Lower lobe of right lung (tissue), 2 donors: ENCODE results near the gene UBA52. TPM values are rescaled to one million over a fixed set of nuclear protein-coding genes. Genes with fewer than 3 reads are reported as not detected.

Experiments used
- ATAC-seq, 2 donors: fragments of 200-7000 bp; cut with Tn5 transposase; one replicate each; pipeline ENCODE4 v1.9.1; 2020 to 2022; ENCODE audit warnings: mild to moderate bottlenecking in 2 of 2, moderate library complexity in 2 of 2
- DNase-seq: peaks from one replicate; pipeline ENCODE4 v3.0.0-alpha.2; 2020
- H3K27ac ChIP-seq: fragments of 200-600 bp; one replicate; pipeline ENCODE4 v1.8.0; 2022
- H3K27me3 ChIP-seq: fragments of 200-600 bp; one replicate; pipeline ENCODE4 v1.8.0; 2022; ENCODE audit warnings: low read depth
- H3K36me3 ChIP-seq: fragments of 200-600 bp; one replicate; pipeline ENCODE4 v1.8.0; 2022; ENCODE audit warnings: mild to moderate bottlenecking
- H3K4me1 ChIP-seq: fragments of 200-600 bp; one replicate; pipeline ENCODE4 v1.8.0; 2022
- H3K4me3 ChIP-seq: fragments of 200-600 bp; one replicate; pipeline ENCODE4 v1.8.0; 2022; ENCODE audit warnings: mild to moderate bottlenecking
- H3K9me3 ChIP-seq: fragments of 200-600 bp; one replicate; pipeline ENCODE4 v1.8.0; 2022
- CTCF ChIP-seq: fragments of 200-600 bp; IDR thresholded peaks from one replicate; pipeline ENCODE4 v1.8.0; 2022; ENCODE audit warnings: antibody characterized with exemption, mild to moderate bottlenecking
- intact Hi-C: fragments of 100-400 bp; cut with DNase I; formaldehyde crosslinking; loops from one replicate; pipeline ENCODE4 v1.11.0; 2022
- total RNA-seq: library from RNA; stranded (reverse); fragmentation: NEBNext Ultra II Directional; extraction: Animal tissue kit (Norgen Biotek cat#: 25700); gene quantifications from one replicate; pipeline ENCODE4 v1.2.1, GENCODE V29; 2021
- donor health status: DM: no; HTN: yes; CAD: no; lungs with severe emphysema.

Gene UBA52
- total RNA-seq, 1 donor from 2014 or later, result 884 TPM

GRCh38 chr19:18613589-18614234, 42.1 kb downstream of the UBA52 start:
- ATAC-seq (no peak), DNase-seq (no peak)
- Histone ChIP-seq H3K36me3 (no peaks in the 10 kb centered on the region), H3K9me3 (no peaks in the 10 kb centered on the region), H3K4me3 (no peak overlapping the region), H3K27ac (no peak overlapping the region), H3K27me3 (peaks cover 79% of the 10 kb centered on the region), H3K4me1 (peaks cover 38% of the 10 kb centered on the region)
- TF ChIP-seq CTCF, result no peak
- intact Hi-C loops, result no loop called here

- DNase-seq, result no peak
- peaks cover 22% of the 10 kb centered on the region for H3K4me1 ChIP-seq
- TF ChIP-seq CTCF, result no peak
- no peak overlapping the region for H3K4me3 ChIP-seq
- peaks cover 56% of the 10 kb centered on the region for H3K27me3 ChIP-seq
- no peaks in the 10 kb centered on the region for H3K9me3 ChIP-seq
- H3K36me3 ChIP-seq, result no peaks in the 10 kb centered on the region
- no peak for ATAC-seq
- intact Hi-C loops, result no loop called here
- H3K27ac ChIP-seq, result no peak overlapping the region
These were observed 44.4 kb downstream of the UBA52 start for GRCh38 chr19:18616023-18616422.

GRCh38 chr19:18617562-18617961, 45.9 kb downstream of the UBA52 start:
- H3K27ac ChIP-seq, result no peak overlapping the region
- H3K4me1 ChIP-seq, result peaks cover 7% of the 10 kb centered on the region
- ATAC-seq (no peak), DNase-seq (no peak)
- intact Hi-C loops, result no loop called here
- no peak overlapping the region for H3K4me3 ChIP-seq
- no peaks in the 10 kb centered on the region for H3K36me3 ChIP-seq
- TF ChIP-seq CTCF, result no peak
- H3K27me3 ChIP-seq, result peaks cover 41% of the 10 kb centered on the region
- H3K9me3 ChIP-seq, result no peaks in the 10 kb centered on the region

- intact Hi-C loops, result no loop called here
- Histone ChIP-seq H3K9me3 (no peaks in the 10 kb centered on the region), H3K36me3 (no peaks in the 10 kb centered on the region), H3K4me1 (no peaks in the 10 kb centered on the region), H3K27ac (no peak overlapping the region), H3K27me3 (peaks cover 34% of the 10 kb centered on the region), H3K4me3 (no peak overlapping the region)
- ATAC-seq (no peak), DNase-seq (no peak)
- no peak for TF ChIP-seq CTCF
These were observed 46.6 kb downstream of the UBA52 start for GRCh38 chr19:18618236-18618635.

- peaks cover 13% of the 10 kb centered on the region for H3K27me3 ChIP-seq
- H3K4me3 ChIP-seq, result no peak overlapping the region
- H3K9me3 ChIP-seq, result no peaks in the 10 kb centered on the region
- no peak for ATAC-seq
- DNase-seq, result no peak
- intact Hi-C loops, result no loop called here
- H3K4me1 ChIP-seq, result no peaks in the 10 kb centered on the region
- no peak for TF ChIP-seq CTCF
- no peak overlapping the region for H3K27ac ChIP-seq
- H3K36me3 ChIP-seq, result no peaks in the 10 kb centered on the region
These were observed 48.7 kb downstream of the UBA52 start for GRCh38 chr19:18620311-18620710.
